ENCODE data around the gene CLDN12.

The CLDN12 gene

DNA sequence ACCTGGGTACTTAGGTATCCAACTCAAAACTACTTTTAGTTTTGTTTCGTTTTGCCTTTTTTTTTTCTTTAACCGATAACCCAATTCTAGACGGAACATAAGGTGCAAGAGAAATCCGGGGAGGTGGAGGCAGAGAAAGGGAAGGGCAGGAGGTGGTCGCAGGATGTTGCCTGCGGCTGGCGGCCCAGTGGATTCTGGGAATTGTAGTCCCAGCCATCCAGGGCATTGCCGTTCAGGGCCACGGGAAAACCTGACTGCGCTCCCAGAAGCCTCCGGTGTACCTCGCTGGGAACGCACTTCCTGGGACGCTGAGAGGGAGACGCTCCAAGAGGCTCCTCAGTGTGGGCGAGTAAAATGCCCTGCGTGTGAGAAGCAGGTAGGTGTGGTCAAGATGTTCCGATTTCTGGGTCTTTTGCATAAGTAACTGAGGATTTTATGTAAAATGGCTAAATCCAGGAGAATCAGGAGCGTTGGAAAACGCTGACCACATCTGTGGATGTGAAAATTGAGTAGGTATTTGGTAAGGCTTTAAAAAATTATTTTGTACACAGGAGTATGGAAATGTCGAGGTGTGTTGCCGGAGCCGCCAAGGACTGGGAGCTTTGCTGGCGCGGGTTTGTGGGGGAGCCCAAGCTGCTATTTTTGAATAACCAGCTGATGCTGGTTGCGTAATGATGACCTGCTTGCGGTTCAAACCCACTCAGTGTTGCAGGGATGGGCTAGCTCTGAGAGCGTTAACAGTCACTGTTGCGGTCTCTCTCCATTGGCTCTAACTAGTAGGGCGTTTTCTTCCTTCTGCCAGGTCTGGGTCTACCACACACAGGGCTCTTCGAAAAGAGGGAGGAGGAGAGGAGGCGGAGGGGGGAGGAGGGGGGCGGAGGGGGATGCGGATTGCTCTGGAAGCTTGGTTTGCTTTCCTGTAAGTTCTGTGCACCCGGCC lies at the start of gene CLDN12:
TSS of gene CLDN12 (plus strand) at position 288 of the 940 bp plus-strand sequence. CDS start 9,216 bp downstream, outside the sequence.
- TF ChIP-seq POLR2A (IDR thresholded peaks at IDR 0.05; ENCODE audit: low read length) (peak; percentile 59), GATA1 (IDR thresholded peaks at IDR 0.05; ENCODE audit: low read depth, low read length) (no peak)
- DNase-seq: peak; percentile 66 to 75

DNA sequence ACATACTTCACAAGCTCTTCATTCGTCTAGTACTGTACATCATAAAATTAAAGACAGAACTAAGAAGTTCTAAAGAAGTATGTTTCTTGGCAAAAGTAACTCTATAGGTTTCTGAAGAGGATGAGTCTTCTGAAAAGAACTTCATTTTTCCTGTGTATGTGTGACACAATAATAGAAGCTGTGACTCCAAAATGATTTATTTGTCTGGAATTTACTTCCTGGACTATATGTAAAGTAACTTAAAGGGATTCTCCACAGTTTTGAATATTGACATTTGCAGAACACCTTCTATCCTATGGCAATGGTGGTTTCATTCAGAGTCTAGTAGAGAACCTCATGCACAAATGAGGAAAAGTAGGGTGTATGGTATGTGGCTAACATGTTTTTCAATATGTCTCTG lies 19.8 kb upstream of the CLDN12 start:
- no peak for DNase-seq
- TF ChIP-seq POLR2A (IDR thresholded peaks at IDR 0.05; ENCODE audit: low read length) (no peak), GATA1 (IDR thresholded peaks at IDR 0.05; ENCODE audit: low read depth, low read length) (no peak)

DNA sequence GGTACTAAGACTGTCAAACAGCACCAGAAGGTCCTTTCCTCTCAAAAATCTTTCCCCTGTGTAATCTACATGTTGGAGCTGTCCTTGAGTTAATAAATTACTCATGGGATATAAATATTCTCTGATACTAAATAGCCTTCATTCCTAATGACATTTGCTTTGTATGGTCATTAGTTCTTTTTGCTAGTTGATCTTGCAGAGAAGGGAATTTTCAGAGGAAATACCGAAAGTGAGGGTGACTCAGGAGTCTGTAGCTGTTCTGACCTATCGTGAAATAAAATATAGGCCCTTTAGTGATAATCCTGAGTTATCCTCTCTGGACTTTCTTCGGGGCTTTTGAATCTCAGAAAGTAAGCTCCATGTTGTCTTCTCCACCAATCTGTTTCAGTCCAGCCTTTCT lies 19.4 kb upstream of the CLDN12 start:
- DNase-seq: no peak
- no peak for TF ChIP-seq GATA1 (IDR thresholded peaks at IDR 0.05; ENCODE audit: low read depth, low read length)

DNA sequence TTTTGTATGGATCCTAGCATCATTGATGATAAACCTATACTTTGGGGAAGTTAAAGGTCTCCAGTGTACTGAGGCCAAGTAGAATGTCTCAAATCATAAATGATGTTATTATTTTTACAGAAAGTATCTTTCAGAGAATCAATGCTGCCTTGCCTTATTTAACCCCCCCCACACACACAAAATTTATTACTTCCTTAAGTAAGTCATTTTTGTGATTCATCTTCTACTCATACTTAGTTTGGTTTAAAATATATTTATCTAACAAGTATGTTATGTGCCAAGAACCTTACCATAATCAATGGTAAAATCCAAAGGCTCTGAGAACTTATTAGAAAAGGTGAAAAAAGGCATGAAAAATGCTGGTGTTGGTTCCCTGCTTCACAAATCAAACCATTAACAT lies 18.8 kb upstream of the CLDN12 start:
- no peak for DNase-seq
- no peak for TF ChIP-seq GATA1 (IDR thresholded peaks at IDR 0.05; ENCODE audit: low read depth, low read length)
- TF ChIP-seq POLR2A (IDR thresholded peaks at IDR 0.05; ENCODE audit: low read length): no peak

DNA sequence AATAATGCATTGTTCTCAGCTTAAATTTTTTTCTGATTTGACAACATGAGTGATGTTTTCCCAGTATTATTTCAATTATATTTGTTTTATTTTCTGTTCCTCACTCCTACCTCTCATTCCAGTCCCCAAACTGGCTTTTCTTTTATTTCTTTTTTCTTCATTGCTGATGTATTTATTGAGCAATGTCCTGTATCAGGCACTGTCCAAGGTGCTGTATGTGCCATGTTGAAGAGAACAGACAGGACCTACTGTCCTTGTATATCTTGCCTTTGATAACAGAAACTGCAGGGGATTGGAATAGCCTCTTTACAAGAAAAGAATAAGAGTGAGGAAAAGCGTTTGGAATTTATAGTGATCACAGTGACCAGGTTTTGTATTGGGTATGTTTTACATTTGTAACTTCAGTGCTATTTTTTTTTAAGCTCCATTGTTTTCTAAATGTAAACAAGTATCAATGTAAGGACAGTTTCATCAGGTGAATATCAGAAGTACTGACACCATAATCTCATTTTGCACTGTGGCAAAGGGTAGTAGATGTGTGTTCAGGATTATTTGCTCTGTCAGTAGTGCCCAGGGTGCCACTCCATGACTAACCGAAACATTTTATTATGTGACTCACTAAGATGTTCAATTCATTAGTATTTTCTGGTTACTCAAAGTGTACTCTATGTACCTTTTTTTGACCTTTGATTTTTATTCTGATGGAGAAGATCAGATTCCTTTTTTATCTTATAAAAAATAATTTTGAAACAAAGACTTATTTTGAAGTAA lies 15.6 kb upstream of the CLDN12 start:
- DNase-seq: no peak
- TF ChIP-seq POLR2A (IDR thresholded peaks at IDR 0.05; ENCODE audit: low read length): no peak

DNA sequence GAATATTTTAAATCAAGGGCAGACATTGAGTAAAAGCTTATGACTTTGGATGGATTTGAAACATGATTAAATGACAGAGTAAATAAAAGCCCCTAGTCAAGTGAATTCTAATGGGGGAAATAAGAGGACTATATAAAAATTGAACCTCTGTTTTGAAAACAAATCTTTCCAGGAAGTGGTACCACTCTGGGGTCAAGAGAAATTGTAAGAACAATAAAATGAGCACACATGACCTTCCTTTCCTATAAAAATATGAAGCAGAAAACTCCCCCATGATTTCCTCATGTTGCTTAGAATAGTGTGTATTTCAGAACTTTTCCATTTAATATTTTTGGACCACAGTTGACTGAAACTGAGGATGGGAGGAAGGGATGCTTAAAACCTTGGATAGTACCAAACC lies 12.3 kb upstream of the CLDN12 start:
- DNase-seq: no peak
- TF ChIP-seq GATA1 (IDR thresholded peaks at IDR 0.05; ENCODE audit: low read depth, low read length) (no peak), POLR2A (IDR thresholded peaks at IDR 0.05; ENCODE audit: low read length) (no peak)

DNA sequence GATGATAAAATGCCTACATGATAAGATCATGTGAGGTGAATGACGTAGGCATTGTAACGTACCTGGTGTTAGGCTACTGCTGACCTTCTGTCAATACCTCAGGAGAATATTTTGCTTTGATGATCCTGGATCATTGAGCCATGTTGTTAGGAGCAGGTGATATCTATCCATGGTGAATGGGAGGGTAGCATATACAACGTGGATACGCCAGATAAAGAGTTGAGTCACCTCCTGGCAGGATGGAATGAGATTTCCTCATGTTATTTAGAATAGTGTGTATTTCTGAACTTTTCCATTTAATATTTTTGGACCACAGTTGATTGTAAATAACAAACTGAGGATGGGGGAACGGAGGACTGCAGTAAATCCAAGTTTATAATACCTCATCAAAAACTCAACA lies 11.8 kb upstream of the CLDN12 start:
- no peak for TF ChIP-seq POLR2A (IDR thresholded peaks at IDR 0.05; ENCODE audit: low read length)
- no peak for TF ChIP-seq GATA1 (IDR thresholded peaks at IDR 0.05; ENCODE audit: low read depth, low read length)
- no peak for DNase-seq

DNA sequence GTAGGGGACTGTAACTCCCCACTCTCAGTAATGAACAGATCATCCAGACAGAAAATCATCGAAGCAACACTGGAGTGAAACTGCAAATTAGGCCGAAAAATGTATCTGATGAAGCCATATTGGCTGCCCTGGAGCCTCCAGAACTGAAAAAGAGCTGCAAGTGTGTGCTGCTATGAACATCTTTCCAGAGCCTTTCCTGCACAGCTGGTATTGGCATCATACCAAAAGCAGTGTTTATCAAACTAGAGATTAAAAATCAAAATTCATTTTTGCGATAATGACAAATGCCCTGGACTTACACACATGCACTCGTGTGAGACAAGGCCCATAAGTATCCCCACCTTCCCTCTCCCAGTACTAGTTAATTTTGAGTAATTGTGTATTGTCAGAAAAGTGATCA lies 6.8 kb upstream of the CLDN12 start:
- no peak for DNase-seq
- TF ChIP-seq POLR2A (IDR thresholded peaks at IDR 0.05; ENCODE audit: low read length) (no peak), GATA1 (IDR thresholded peaks at IDR 0.05; ENCODE audit: low read depth, low read length) (no peak)

DNA sequence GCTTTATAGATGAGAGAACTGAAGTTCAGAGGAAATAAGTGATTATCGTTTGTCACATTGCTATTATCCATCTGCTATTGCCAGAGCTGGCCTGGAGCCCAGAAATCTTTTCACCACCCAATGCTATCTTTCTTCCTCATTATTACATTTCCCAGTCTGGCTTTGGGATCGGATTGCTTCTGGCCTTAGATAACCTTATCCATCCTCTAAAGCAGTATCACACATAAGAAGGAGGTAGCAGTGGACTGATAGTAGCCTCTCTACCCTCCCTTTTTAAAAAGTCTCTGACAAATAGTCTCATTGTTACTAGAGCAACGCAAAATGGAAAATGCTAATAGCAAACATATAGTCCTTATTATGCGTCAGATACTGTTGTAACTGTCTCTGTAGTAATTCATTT lies 1.3 kb upstream of the CLDN12 start:
- DNase-seq: peak; percentile 22 to 72
- TF ChIP-seq GATA1 (IDR thresholded peaks at IDR 0.05; ENCODE audit: low read depth, low read length) (no peak), POLR2A (IDR thresholded peaks at IDR 0.05; ENCODE audit: low read length) (no peak)

DNA sequence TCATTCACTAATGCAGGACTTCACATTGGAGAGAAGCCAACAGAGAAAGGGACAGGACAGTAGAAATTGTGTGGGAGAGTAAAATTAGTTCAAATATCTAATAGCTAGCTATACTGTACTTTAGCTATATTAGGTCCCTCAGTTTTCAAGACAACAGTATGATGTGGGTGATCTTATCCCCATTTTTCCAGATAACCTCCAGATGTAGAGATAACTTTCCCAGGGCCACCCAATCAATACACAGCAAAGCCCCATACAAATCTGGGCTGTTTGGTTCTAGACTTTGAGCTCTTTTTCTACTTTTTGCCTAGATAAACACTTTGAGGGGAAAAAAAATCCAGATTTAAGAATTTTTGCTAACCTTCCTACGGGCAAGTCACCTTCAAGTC lies 482 bp upstream of the CLDN12 start:
- DNase-seq: no peak
- no peak for TF ChIP-seq GATA1 (IDR thresholded peaks at IDR 0.05; ENCODE audit: low read depth, low read length)
- no peak for TF ChIP-seq POLR2A (IDR thresholded peaks at IDR 0.05; ENCODE audit: low read length)

DNA sequence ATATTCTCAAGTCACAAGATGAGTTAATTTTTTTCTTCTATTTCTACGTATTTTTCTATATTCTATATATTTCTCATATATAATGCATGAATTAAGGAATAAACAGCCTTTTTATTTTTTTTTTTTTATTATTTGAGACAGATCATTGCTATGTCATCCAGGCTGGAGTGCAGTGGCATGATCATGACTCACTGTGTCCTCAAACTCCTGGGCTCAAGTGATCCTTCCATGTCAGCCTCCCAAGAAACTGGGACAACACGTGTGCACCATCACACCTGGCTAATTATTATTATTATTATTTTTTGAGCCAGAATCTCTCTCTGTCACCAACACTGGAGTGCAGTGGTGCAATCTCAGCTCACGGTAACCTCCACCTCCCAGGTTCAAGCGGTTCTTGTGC lies 1.5 kb downstream of the CLDN12 start:
- no peak for DNase-seq
- no peak for TF ChIP-seq GATA1 (IDR thresholded peaks at IDR 0.05; ENCODE audit: low read depth, low read length)
- no peak for TF ChIP-seq POLR2A (IDR thresholded peaks at IDR 0.05; ENCODE audit: low read length)

DNA sequence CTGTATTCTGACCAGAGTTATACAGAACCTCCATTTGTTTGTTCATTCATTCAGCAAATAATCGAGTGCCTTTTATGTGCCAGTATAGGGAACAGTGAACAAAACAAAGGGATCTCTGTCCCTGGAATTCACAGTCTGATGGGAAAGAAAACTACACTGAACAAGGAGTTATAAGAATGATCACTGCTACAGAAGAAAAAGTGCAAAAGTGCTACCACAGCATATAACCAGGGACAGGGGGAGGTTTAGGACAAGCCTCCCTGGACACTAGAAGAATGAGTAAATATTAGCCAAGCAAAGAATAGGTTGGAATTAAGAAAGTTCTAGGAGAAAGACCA lies 4.2 kb downstream of the CLDN12 start:
- TF ChIP-seq POLR2A (IDR thresholded peaks at IDR 0.05; ENCODE audit: low read length) (no peak), GATA1 (IDR thresholded peaks at IDR 0.05; ENCODE audit: low read depth, low read length) (no peak)
- no peak for DNase-seq

DNA sequence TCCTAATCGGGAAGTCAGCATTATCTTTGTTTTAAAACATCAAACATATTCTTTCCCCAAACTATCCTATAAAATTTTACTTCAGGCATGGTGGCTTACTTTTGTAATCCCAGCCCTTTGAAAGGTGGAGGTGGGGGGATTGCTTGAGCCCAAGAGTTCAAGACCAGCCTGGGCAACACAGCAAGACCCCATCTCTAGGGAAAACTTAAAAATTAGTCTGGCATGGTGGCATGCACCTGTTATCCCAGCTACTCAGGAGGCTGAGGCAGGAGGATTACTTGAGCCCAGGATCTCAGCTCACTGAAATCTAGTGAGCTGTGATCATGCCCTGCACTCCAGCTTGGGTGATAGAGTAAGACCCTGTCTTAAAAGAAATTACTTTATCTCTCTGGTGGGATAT lies 4.9 kb downstream of the CLDN12 start:
- TF ChIP-seq POLR2A (IDR thresholded peaks at IDR 0.05; ENCODE audit: low read length) (no peak), GATA1 (IDR thresholded peaks at IDR 0.05; ENCODE audit: low read depth, low read length) (no peak)
- no peak for DNase-seq

DNA sequence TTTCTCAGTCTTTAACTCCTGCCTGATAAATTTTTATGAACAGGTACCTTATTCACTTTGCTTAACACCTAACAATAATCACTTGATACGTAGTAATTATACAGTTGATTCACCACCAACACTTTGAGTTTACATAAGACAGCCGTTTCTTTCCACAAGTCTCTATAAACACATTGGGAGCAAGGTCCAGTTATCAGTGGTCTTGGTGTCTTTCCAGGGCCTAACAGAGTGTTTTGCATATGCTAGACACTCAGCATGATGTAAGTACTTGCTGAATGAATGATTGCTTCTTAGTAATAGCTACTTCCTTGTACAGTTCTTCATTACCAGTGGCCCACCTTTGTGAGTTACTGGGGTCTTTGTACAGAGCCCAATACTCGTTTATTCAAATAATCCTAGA lies 6.4 kb downstream of the CLDN12 start:
- DNase-seq: no peak
- TF ChIP-seq POLR2A (IDR thresholded peaks at IDR 0.05; ENCODE audit: low read length) (no peak), GATA1 (IDR thresholded peaks at IDR 0.05; ENCODE audit: low read depth, low read length) (no peak)

DNA sequence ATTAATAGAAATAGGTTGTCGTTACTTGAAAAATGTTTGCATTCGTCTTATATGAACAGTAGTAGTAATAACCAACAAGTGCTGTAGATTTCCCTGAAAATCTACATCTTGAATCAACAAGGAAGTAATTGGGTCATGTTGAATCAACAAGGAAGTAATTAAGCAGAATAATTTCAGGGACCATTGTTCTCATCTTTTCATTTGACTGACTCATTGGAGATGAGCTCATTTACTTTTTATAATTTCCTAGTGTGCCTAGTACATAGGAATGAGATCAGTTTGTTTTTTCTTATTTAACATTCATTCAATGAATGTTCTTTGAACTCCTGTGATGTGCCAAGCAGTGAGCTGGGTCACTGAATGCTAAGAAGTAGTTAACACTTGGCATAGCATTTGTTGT lies 8.2 kb downstream of the CLDN12 start:
- no peak for DNase-seq
- TF ChIP-seq POLR2A (IDR thresholded peaks at IDR 0.05; ENCODE audit: low read length) (no peak), GATA1 (IDR thresholded peaks at IDR 0.05; ENCODE audit: low read depth, low read length) (no peak)

All from erythroblast (primary cell).